H1 (cell line): ENCODE results near the gene COPS6. TPM values are rescaled to one million over a fixed set of nuclear protein-coding genes. Genes with fewer than 3 reads are reported as not detected.

Experiments used
- ASH2L ChIP-seq: fragments of 200-600, 300-600 bp; sonication (generic); IDR thresholded peaks from one replicate; pipeline ENCODE4 v1.7.1; 2017; ENCODE audit warnings: low read length
- BRCA1 ChIP-seq: IDR thresholded peaks from 2 replicates; pipeline ENCODE4 v1.6.1; 2012; ENCODE audit warnings: low read depth, low read length, improper control_type of control experiment
- CBX8 ChIP-seq: fragments of 300-800, 300-1000 bp; sonication (generic); IDR thresholded peaks from 2 replicates; pipeline ENCODE4 v1.7.1; 2016; ENCODE audit warnings: low read depth, low read length, borderline replicate concordance
- EP300 ChIP-seq, 2 experiments: IDR thresholded peaks; 1 replicate in 1 of 2; 2 replicates in 1 of 2; pipeline ENCODE4 v1.6.1; 2011 to 2012; ENCODE audit warnings: low read depth in 2 of 2, low read length in 2 of 2, mild to moderate bottlenecking in 2 of 2, borderline replicate concordance in 1 of 2, inconsistent platforms in 1 of 2, moderate library complexity in 1 of 2
- EZH2 ChIP-seq: fragments of 200-600 bp; sonication (generic); IDR thresholded peaks from 2 replicates; pipeline ENCODE4 v1.7.1; 2012; ENCODE audit warnings: low read depth, mild to moderate bottlenecking, moderate library complexity, low read length, inconsistent platforms; ENCODE audit not compliant: severe bottlenecking
- FOSL1 ChIP-seq: IDR thresholded peaks from 2 replicates; pipeline ENCODE4 v1.6.1; 2011; ENCODE audit warnings: mild to moderate bottlenecking, low read depth, low read length, moderate library complexity; ENCODE audit not compliant: insufficient read depth
- GABPA ChIP-seq: IDR thresholded peaks from 2 replicates; pipeline ENCODE4 v1.6.1; 2011; ENCODE audit warnings: mild to moderate bottlenecking, low read length, moderate library complexity, borderline replicate concordance; ENCODE audit not compliant: insufficient read depth
- JUN ChIP-seq: IDR thresholded peaks from 2 replicates; pipeline ENCODE4 v1.6.1; 2011; ENCODE audit warnings: low read depth, mild to moderate bottlenecking, improper control_type of control experiment, low read length
- KDM5A ChIP-seq: fragments of 200-600 bp; IDR thresholded peaks from 2 replicates; pipeline ENCODE4 v1.7.1; 2012; ENCODE audit warnings: mild to moderate bottlenecking, low read length, inconsistent platforms, mixed read lengths
- POU5F1 ChIP-seq: IDR thresholded peaks from 2 replicates; pipeline ENCODE4 v1.6.1; 2011; ENCODE audit warnings: low read depth, mild to moderate bottlenecking, low read length, moderate library complexity
- RAD21 ChIP-seq, 2 experiments: IDR thresholded peaks in 1 of 2; conservative IDR thresholded peaks in 1 of 2; 2 replicates each; pipeline ENCODE4 v1.6.1; 2011; ENCODE audit warnings: low read depth in 2 of 2, low read length in 2 of 2, improper control_type of control experiment in 1 of 2, inconsistent platforms in 1 of 2, mild to moderate bottlenecking in 1 of 2, moderate library complexity in 1 of 2
- RNF2 ChIP-seq: fragments of 200-900, 300-1000 bp; sonication (generic); IDR thresholded peaks from 2 replicates; pipeline ENCODE4 v1.7.1; 2016; ENCODE audit warnings: borderline replicate concordance, low read depth, mild to moderate bottlenecking, antibody characterized with exemption, low read length; ENCODE audit not compliant: poor library complexity, severe bottlenecking; ENCODE audit errors: missing control alignments
- SP2 ChIP-seq: IDR thresholded peaks from 2 replicates; pipeline ENCODE4 v1.6.1; 2012; ENCODE audit warnings: mild to moderate bottlenecking, low read length, inconsistent platforms
- TEAD4 ChIP-seq: IDR thresholded peaks from 2 replicates; pipeline ENCODE4 v1.6.1; 2012; ENCODE audit warnings: low read depth, low read length, inconsistent platforms, mixed read lengths
- ZNF274 ChIP-seq: IDR thresholded peaks from 2 replicates; pipeline ENCODE4 v1.7.0; 2012; ENCODE audit warnings: low read length, borderline replicate concordance; ENCODE audit errors: extremely low read depth
- polyA plus RNA-seq, 7 experiments: library from polyadenylated mRNA; depleted of rRNA in 3 of 7; stranded (reverse) in 5 of 7; unstranded in 2 of 7; fragments of >200 nt in 5 of 7; fragments of 200-250 nt in 2 of 7; gene quantifications; 1 replicate in 5 of 7; 2 replicates in 1 of 7; 4 replicates in 1 of 7; pipeline versions ENCODE4 v1.2.1 to v1.2.3, GENCODE V29; 2011 to 2013; ENCODE audit warnings: missing spikeins in 2 of 7, mixed read lengths in 2 of 7
- total RNA-seq: library from RNA; stranded (reverse); fragmentation: NEBNext Ultra II Directional; extraction: Animal tissue kit (Norgen Biotek cat#: 25700); gene quantifications from 2 replicates; pipeline ENCODE4 v1.2.1, GENCODE V29; 2021
- TF ChIP-seq, protein P1 (sequence below), 3 experiments: IDR thresholded peaks; 1 replicate in 2 of 3; 2 replicates in 1 of 3; pipeline versions ENCODE4 v1.5.1 to v1.6.1; 2011; ENCODE audit warnings: low read length in 3 of 3, mild to moderate bottlenecking in 3 of 3, inconsistent platforms in 2 of 3, low read depth in 1 of 3, moderate library complexity in 1 of 3; ENCODE audit not compliant: insufficient read depth in 1 of 3; ENCODE audit errors: control extremely low read depth in 1 of 3
- TF ChIP-seq, protein P2 (sequence below): IDR thresholded peaks from 2 replicates; pipeline ENCODE4 v1.6.1; 2011; ENCODE audit warnings: low read depth, mild to moderate bottlenecking, low read length; ENCODE audit not compliant: insufficient read depth

The COPS6 gene
- total and polyA plus RNA-seq, 2 of the 8 experiments (the other 6 are each of a cell fraction or from before 2014, with no cell fraction given), result 127 to 225 TPM

GRCh38 chr7:100119072-100119969, 30.6 kb downstream of the COPS6 start, which contains the start of the genes CNPY4 and TAF6 (continued):
- TF ChIP-seq RAD21 (IDR thresholded peaks at IDR 0.05 in 1 of 2, conservative IDR thresholded peaks at IDR 0.05 in 1 of 2; ENCODE audit: low read depth in 2 of 2, low read length in 2 of 2), result no peak
- TF ChIP-seq JUN, result no peak
- TF ChIP-seq CBX8, result no peak
- no peak for TF ChIP-seq SP2
- no peak for TF ChIP-seq EP300 (IDR thresholded peaks at IDR 0.05; ENCODE audit: borderline replicate concordance in 1 of 2, low read depth in 2 of 2, low read length in 2 of 2)
- no peak for TF ChIP-seq EZH2
- no peak for TF ChIP-seq POU5F1
- peak; percentile 82 for TF ChIP-seq ASH2L
- TF ChIP-seq GABPA, result no peak
- no peak for TF ChIP-seq BRCA1
- TF ChIP-seq FOSL1, result no peak
- no peak for TF ChIP-seq RNF2
- TF ChIP-seq KDM5A, result peak; percentile 84
- no peak for TF ChIP-seq ZNF274
- TF ChIP-seq, protein P1, sequence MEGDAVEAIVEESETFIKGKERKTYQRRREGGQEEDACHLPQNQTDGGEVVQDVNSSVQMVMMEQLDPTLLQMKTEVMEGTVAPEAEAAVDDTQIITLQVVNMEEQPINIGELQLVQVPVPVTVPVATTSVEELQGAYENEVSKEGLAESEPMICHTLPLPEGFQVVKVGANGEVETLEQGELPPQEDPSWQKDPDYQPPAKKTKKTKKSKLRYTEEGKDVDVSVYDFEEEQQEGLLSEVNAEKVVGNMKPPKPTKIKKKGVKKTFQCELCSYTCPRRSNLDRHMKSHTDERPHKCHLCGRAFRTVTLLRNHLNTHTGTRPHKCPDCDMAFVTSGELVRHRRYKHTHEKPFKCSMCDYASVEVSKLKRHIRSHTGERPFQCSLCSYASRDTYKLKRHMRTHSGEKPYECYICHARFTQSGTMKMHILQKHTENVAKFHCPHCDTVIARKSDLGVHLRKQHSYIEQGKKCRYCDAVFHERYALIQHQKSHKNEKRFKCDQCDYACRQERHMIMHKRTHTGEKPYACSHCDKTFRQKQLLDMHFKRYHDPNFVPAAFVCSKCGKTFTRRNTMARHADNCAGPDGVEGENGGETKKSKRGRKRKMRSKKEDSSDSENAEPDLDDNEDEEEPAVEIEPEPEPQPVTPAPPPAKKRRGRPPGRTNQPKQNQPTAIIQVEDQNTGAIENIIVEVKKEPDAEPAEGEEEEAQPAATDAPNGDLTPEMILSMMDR (IDR thresholded peaks at IDR 0.05; ENCODE audit: control extremely low read depth in 1 of 3, insufficient read depth in 1 of 3, low read depth in 1 of 3, low read length in 3 of 3), result peak in 1 of 3 experiments; percentile 1; a peak in 1 of 4 replicates
- TF ChIP-seq TEAD4, result no peak
- TF ChIP-seq, protein P2, sequence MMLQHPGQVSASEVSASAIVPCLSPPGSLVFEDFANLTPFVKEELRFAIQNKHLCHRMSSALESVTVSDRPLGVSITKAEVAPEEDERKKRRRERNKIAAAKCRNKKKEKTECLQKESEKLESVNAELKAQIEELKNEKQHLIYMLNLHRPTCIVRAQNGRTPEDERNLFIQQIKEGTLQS, result no peak
